Testis (tissue), 3 donors: ENCODE measurements around the gene NSMF. TPM values are rescaled to one million over a fixed set of nuclear protein-coding genes. Genes with fewer than 3 reads are reported as not detected.

Source experiments
- DNase-seq: peaks from one replicate; pipeline ENCODE4 v3.0.0-alpha.2; 2019
- H3K27ac ChIP-seq, 2 donors: fragments of 200-600 bp; sonication (generic); one replicate each; pipeline ENCODE4 v1.5.1; 2019
- H3K27me3 ChIP-seq: fragments of 200-600 bp; sonication (generic); one replicate; pipeline ENCODE4 v1.5.1; 2019
- H3K36me3 ChIP-seq: fragments of 200-600 bp; sonication (generic); one replicate; pipeline ENCODE4 v1.5.1; 2017; ENCODE audit warnings: low read depth; ENCODE audit errors: missing control alignments
- H3K4me1 ChIP-seq: fragments of 200-600 bp; sonication (generic); one replicate; pipeline ENCODE4 v1.5.1; 2019
- H3K4me3 ChIP-seq, 2 donors: fragments of 200-600 bp; sonication (generic); one replicate each; pipeline ENCODE4 v1.5.1; 2017 to 2019
- H3K9me3 ChIP-seq: fragments of 200-600 bp; sonication (generic); one replicate; pipeline ENCODE4 v1.5.1; 2017
- CTCF ChIP-seq, 3 experiments: fragments of 450-650 bp in 2 of 3; fragments of 200-600 bp in 1 of 3; sonication (generic) in 1 of 3; IDR thresholded peaks; one replicate each; pipeline ENCODE4 v1.5.1; 2016 to 2019; ENCODE audit warnings: antibody characterized with exemption in 3 of 3, mild to moderate bottlenecking in 2 of 3, moderate library complexity in 1 of 3
- POLR2A ChIP-seq: fragments of 450-650 bp; IDR thresholded peaks from one replicate; pipeline ENCODE4 v1.6.1; 2017; ENCODE audit warnings: antibody characterized with exemption, mild to moderate bottlenecking, moderate library complexity
- WGBS, 2 donors: methylation state at CpG; one replicate each; pipeline ENCODE4 v1.1.5; 2018; 5-methylcytosine and 5-hydroxymethylcytosine counted together
- intact Hi-C: fragments of 100-400 bp; cut with DNase I; formaldehyde crosslinking; loops from one replicate; pipeline ENCODE4 v1.15.1; 2023; ENCODE audit warnings: low total_unique reads
- polyA plus RNA-seq: library from polyadenylated mRNA; stranded (reverse); fragments of 350-450 nt; fragmentation: Illumina TruSeq; extraction: RNeasy Lipid Tissue Mini Kit (QIAGEN cat#74804); gene quantifications from one replicate; pipeline ENCODE4 v1.2.3, GENCODE V29; 2014; ENCODE audit warnings: low read depth, low replicate concordance; ENCODE audit not compliant: insufficient read depth
- total RNA-seq, 2 donors: library from RNA; depleted of rRNA; stranded (reverse); fragments of >200 nt; gene quantifications; one replicate each; pipeline ENCODE4 v1.2.3, GENCODE V29; 2016

The NSMF gene
- total and polyA plus RNA-seq, 3 donors from 2014 or later: 42.5 to 105 (median 81.7) TPM

GRCh38 chr9:137429974-137430722 lies 29.0 kb downstream of the NSMF start:
- Histone ChIP-seq H3K36me3 (no peaks in the 10 kb centered on the region), H3K9me3 (no peaks in the 10 kb centered on the region), H3K27ac (no peak overlapping the region), H3K4me1 (no peaks in the 10 kb centered on the region), H3K4me3 (no peak overlapping the region), H3K27me3 (no peaks in the 10 kb centered on the region)
- no peak for DNase-seq
- 59 to 80% methylated on average over 5 to 31 of the region's 34 CpGs for WGBS, 2 donors
- intact Hi-C loops: no loop called here
- no peak for TF ChIP-seq CTCF (IDR thresholded peaks at IDR 0.05)

GRCh38 chr9:137429546-137429890 lies 29.6 kb downstream of the NSMF start:
- DNase-seq: no peak
- no peaks in the 10 kb centered on the region for H3K36me3 ChIP-seq
- no peaks in the 10 kb centered on the region for H3K9me3 ChIP-seq
- intact Hi-C loops: no loop called here
- H3K27me3 ChIP-seq: no peaks in the 10 kb centered on the region
- no peak overlapping the region for H3K4me3 ChIP-seq
- H3K4me1 ChIP-seq: no peaks in the 10 kb centered on the region
- 79 to 90% methylated on average over 2 to 13 of the region's 14 CpGs for WGBS, 2 donors
- H3K27ac ChIP-seq: no peak overlapping the region
- TF ChIP-seq POLR2A: no peak
- no peak for TF ChIP-seq CTCF (IDR thresholded peaks at IDR 0.05)

GRCh38 chr9:137428841-137429545 lies 30.1 kb downstream of the NSMF start:
- intact Hi-C loops: no loop called here
- WGBS, 2 donors: 90 to 92% methylated on average over 4 to 27 of the region's 27 CpGs
- Histone ChIP-seq H3K4me3 (no peak overlapping the region), H3K36me3 (no peaks in the 10 kb centered on the region), H3K4me1 (no peaks in the 10 kb centered on the region), H3K9me3 (no peaks in the 10 kb centered on the region), H3K27me3 (no peaks in the 10 kb centered on the region), H3K27ac (no peak overlapping the region)
- no peak for DNase-seq
- TF ChIP-seq CTCF (IDR thresholded peaks at IDR 0.05): no peak
- no peak for TF ChIP-seq POLR2A

- Histone ChIP-seq H3K9me3 (no peaks in the 10 kb centered on the region), H3K4me3 (no peak overlapping the region), H3K36me3 (no peaks in the 10 kb centered on the region), H3K4me1 (no peaks in the 10 kb centered on the region), H3K27me3 (no peaks in the 10 kb centered on the region), H3K27ac (no peak overlapping the region)
- no peak for TF ChIP-seq POLR2A
- 96% methylated on average over 6 of the region's 6 CpGs; no CpG with 5 or more reads in 1 of the 2 donors for WGBS, 2 donors
- intact Hi-C loops: no loop called here
- no peak for DNase-seq
Observed at GRCh38 chr9:137428311-137428630, 30.9 kb downstream of the NSMF start.

GRCh38 chr9:137427454-137428310 lies 31.5 kb downstream of the NSMF start:
- intact Hi-C loops: no loop called here
- H3K4me3 ChIP-seq: no peak overlapping the region
- no peak for DNase-seq
- no peak for TF ChIP-seq POLR2A
- TF ChIP-seq CTCF (IDR thresholded peaks at IDR 0.05): no peak
- no peaks in the 10 kb centered on the region for H3K27me3 ChIP-seq
- no peaks in the 10 kb centered on the region for H3K9me3 ChIP-seq
- H3K27ac ChIP-seq: no peak overlapping the region
- WGBS, 2 donors: 85% methylated on average over 9 to 27 of the region's 27 CpGs
- H3K36me3 ChIP-seq: no peaks in the 10 kb centered on the region
- no peaks in the 10 kb centered on the region for H3K4me1 ChIP-seq
